Testis (tissue), 3 donors: Measurements from ENCODE around the gene KRTAP9-4. TPM values are rescaled to one million over a fixed set of nuclear protein-coding genes. Genes with fewer than 3 reads are reported as not detected.

Experiments used
- DNase-seq: peaks from one replicate; pipeline ENCODE4 v3.0.0-alpha.2; 2019
- H3K27ac ChIP-seq, 2 donors: fragments of 200-600 bp; sonication (generic); one replicate each; pipeline ENCODE4 v1.5.1; 2019
- H3K27me3 ChIP-seq: fragments of 200-600 bp; sonication (generic); one replicate; pipeline ENCODE4 v1.5.1; 2019
- H3K36me3 ChIP-seq: fragments of 200-600 bp; sonication (generic); one replicate; pipeline ENCODE4 v1.5.1; 2017; ENCODE audit warnings: low read depth; ENCODE audit errors: missing control alignments
- H3K4me1 ChIP-seq: fragments of 200-600 bp; sonication (generic); one replicate; pipeline ENCODE4 v1.5.1; 2019
- H3K4me3 ChIP-seq, 2 donors: fragments of 200-600 bp; sonication (generic); one replicate each; pipeline ENCODE4 v1.5.1; 2017 to 2019
- H3K9me3 ChIP-seq: fragments of 200-600 bp; sonication (generic); one replicate; pipeline ENCODE4 v1.5.1; 2017
- CTCF ChIP-seq, 3 experiments: fragments of 450-650 bp in 2 of 3; fragments of 200-600 bp in 1 of 3; sonication (generic) in 1 of 3; IDR thresholded peaks; one replicate each; pipeline ENCODE4 v1.5.1; 2016 to 2019; ENCODE audit warnings: antibody characterized with exemption in 3 of 3, mild to moderate bottlenecking in 2 of 3, moderate library complexity in 1 of 3
- POLR2A ChIP-seq: fragments of 450-650 bp; IDR thresholded peaks from one replicate; pipeline ENCODE4 v1.6.1; 2017; ENCODE audit warnings: antibody characterized with exemption, mild to moderate bottlenecking, moderate library complexity
- WGBS, 2 donors: methylation state at CpG; one replicate each; pipeline ENCODE4 v1.1.5; 2018; 5-methylcytosine and 5-hydroxymethylcytosine counted together
- intact Hi-C: fragments of 100-400 bp; cut with DNase I; formaldehyde crosslinking; loops from one replicate; pipeline ENCODE4 v1.15.1; 2023; ENCODE audit warnings: low total_unique reads
- polyA plus RNA-seq: library from polyadenylated mRNA; stranded (reverse); fragments of 350-450 nt; fragmentation: Illumina TruSeq; extraction: RNeasy Lipid Tissue Mini Kit (QIAGEN cat#74804); gene quantifications from one replicate; pipeline ENCODE4 v1.2.3, GENCODE V29; 2014; ENCODE audit warnings: low read depth, low replicate concordance; ENCODE audit not compliant: insufficient read depth
- total RNA-seq, 2 donors: library from RNA; depleted of rRNA; stranded (reverse); fragments of >200 nt; gene quantifications; one replicate each; pipeline ENCODE4 v1.2.3, GENCODE V29; 2016

Gene KRTAP9-4
- total and polyA plus RNA-seq, 3 donors from 2014 or later, result not detected

GRCh38 chr17:41284546-41284945, 35.1 kb downstream of the KRTAP9-4 start:
- H3K27ac ChIP-seq, result no peak overlapping the region
- H3K4me1 ChIP-seq, result no peaks in the 10 kb centered on the region
- no peak overlapping the region for H3K4me3 ChIP-seq
- DNase-seq, result no peak
- no peak for TF ChIP-seq POLR2A
- TF ChIP-seq CTCF (IDR thresholded peaks at IDR 0.05), result no peak
- H3K27me3 ChIP-seq, result no peaks in the 10 kb centered on the region
- WGBS, 2 donors, result 61 to 62% methylated on average over 2 of the region's 2 CpGs
- H3K36me3 ChIP-seq, result no peaks in the 10 kb centered on the region
- intact Hi-C loops, result no loop called here
- no peaks in the 10 kb centered on the region for H3K9me3 ChIP-seq

DNA sequence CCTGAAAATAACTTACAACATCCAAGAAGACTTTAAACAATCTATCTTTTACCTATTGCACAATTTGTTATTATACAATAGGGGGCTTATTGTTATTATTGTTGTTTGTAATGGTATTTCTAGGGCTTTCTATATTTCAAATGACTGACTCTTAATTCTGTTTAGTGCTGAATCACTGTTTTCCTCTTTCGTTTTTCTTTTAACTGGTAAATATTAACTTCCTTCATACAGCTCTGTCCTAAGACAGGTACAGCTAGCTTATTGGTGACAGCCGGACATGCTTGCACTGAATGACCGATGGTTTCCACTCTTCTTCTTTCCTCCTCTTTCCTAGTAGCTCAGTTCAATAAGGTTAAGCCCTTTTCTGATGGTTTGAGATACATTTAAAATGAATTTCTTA, 37.6 kb downstream of the KRTAP9-4 start:
- no peaks in the 10 kb centered on the region for H3K36me3 ChIP-seq
- no peaks in the 10 kb centered on the region for H3K4me1 ChIP-seq
- 82 to 91% methylated on average over 3 of the region's 3 CpGs for WGBS, 2 donors
- H3K9me3 ChIP-seq, result no peaks in the 10 kb centered on the region
- intact Hi-C loops, result no loop called here
- H3K4me3 ChIP-seq, result no peak overlapping the region
- no peak overlapping the region for H3K27ac ChIP-seq
- DNase-seq, result no peak
- no peaks in the 10 kb centered on the region for H3K27me3 ChIP-seq
- TF ChIP-seq CTCF (IDR thresholded peaks at IDR 0.05) (no peak), POLR2A (no peak)

DNA sequence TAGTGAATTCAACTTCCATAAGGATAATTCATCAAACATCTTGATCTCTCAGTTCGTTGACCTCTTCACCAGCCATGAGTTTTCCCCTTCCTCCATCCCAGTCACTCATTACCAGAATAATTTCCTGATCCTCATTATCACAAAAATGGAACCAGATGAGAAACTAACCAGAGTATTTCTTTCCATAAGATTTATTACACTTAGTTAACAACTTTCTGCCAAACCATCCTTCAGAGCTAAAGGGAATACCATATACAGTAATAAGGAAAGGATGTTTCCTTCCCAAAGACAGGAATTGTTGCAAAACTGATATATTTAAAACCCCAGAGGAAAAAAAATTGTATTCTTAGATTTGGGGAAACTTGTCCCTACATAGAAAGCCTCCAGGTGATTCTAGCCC, 44.5 kb downstream of the KRTAP9-4 start:
- TF ChIP-seq CTCF (IDR thresholded peaks at IDR 0.05) (no peak), POLR2A (no peak)
- Histone ChIP-seq H3K4me1 (no peaks in the 10 kb centered on the region), H3K4me3 (no peak overlapping the region), H3K27ac (no peak overlapping the region), H3K36me3 (no peaks in the 10 kb centered on the region), H3K9me3 (no peaks in the 10 kb centered on the region), H3K27me3 (no peaks in the 10 kb centered on the region)
- intact Hi-C loops, result no loop called here
- WGBS, 2 donors, result 83 to 86% methylated on average over 1 of the region's 1 CpG
- DNase-seq, result no peak

DNA sequence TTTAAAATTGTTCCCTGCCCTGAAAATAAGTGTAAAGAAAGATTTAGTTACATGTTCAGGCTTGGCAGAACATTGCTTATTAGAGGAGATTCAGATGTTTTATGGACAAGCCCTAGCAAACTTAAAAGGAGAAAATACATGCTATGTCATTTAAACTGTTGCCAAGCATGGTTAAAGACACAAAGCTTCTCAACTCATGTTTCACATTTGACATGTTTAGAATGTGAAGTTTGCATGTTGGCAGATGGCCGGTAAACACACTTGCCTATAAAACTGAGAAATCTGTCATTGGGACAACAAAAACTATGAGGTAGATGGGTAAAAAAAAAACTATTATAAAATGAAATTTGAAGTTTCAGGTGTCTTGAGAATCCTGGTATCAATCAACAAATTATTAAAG, 47.4 kb downstream of the KRTAP9-4 start:
- Histone ChIP-seq H3K36me3 (no peaks in the 10 kb centered on the region), H3K27me3 (no peaks in the 10 kb centered on the region), H3K9me3 (no peaks in the 10 kb centered on the region), H3K27ac (no peak overlapping the region), H3K4me1 (no peaks in the 10 kb centered on the region), H3K4me3 (no peak overlapping the region)
- intact Hi-C loops, result no loop called here
- TF ChIP-seq POLR2A, result no peak
- TF ChIP-seq CTCF (IDR thresholded peaks at IDR 0.05), result no peak
- DNase-seq, result no peak
- 85 to 86% methylated on average over 1 of the region's 1 CpG for WGBS, 2 donors

- Histone ChIP-seq H3K36me3 (no peaks in the 10 kb centered on the region), H3K27ac (no peak overlapping the region), H3K27me3 (no peaks in the 10 kb centered on the region), H3K9me3 (no peaks in the 10 kb centered on the region), H3K4me3 (no peak overlapping the region), H3K4me1 (no peaks in the 10 kb centered on the region)
- intact Hi-C loops, result no loop called here
- no peak for TF ChIP-seq POLR2A
- no peak for TF ChIP-seq CTCF (IDR thresholded peaks at IDR 0.05)
- 74 to 83% methylated on average over 20 of the region's 20 CpGs for WGBS, 2 donors
- DNase-seq, result no peak
Observed at GRCh38 chr17:41298458-41299135, 49.1 kb downstream of the KRTAP9-4 start.
